ENCODE measurements around the gene UGGT1.

DNA sequence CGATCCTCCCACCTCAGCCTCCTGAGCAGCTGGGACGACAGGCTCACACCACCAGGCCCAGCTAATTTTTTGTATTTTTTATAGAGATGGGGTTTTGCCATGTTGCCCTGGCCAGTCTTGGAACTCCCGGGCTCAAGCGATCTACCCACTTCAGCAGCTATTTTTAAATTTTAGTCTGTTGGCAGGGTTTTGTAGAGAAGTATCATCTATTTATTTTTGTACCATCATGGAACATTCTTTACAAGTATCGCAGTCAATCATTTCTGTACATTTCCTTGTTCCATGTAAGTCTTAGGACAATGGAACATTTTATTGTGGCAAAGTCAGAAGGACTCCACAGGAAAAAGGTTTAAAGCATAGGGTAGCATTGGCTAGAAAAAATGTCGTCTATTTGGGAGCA is 94.6 kb downstream of the UGGT1 start:
- TF ChIP-seq CTCF (IDR thresholded peaks at IDR 0.05): no peak
- TF ChIP-seq POLR2A (IDR thresholded peaks at IDR 0.05): no peak
- no peak for TF ChIP-seq EP300 (IDR thresholded peaks at IDR 0.05)
